Caki2 (cell line): ENCODE data around the gene MED19. TPM values are rescaled to one million over a fixed set of nuclear protein-coding genes. Genes with fewer than 3 reads are reported as not detected.

Experiments used
- DNase-seq: peaks from one replicate; pipeline ENCODE4 v3.0.0-alpha.2; 2015; ENCODE audit warnings: low read depth
- in situ Hi-C: cut with HindIII; loops from 2 replicates; pipeline ENCODE4 v1.10.0; 2016; ENCODE audit warnings: low sequenced_read_pairs, low pct_unique_long_range_greater_than_20kb, mixed read lengths
- total RNA-seq: library from RNA; depleted of rRNA; stranded (reverse); fragments of >200 nt; shearing (Covaris generic); gene quantifications from 2 replicates; pipeline ENCODE4 v1.2.3, GENCODE V29; 2014; ENCODE audit warnings: low replicate concordance; rRNA removed

Gene MED19
- total RNA-seq, 1 experiment from 2014 or later: 32.0 TPM

DNA sequence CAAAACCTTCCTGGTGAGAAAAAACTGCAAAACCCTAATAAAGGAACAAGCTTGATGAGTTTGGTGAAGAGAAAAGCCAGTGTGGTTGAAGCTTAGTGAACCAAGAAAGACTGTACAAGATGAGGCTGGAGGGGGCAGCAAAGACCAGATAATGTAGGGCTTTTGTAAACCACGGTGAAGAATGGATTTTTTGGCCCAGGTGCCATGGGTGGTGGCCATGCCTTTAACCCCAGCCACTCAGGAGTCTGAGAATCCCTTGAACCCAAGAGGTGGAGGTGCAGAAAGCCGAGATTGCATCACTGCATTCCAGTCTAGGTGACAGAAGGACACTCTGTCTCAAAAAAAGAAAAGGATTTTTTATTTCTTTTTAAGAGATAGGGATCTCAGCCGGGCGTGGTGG lies 49.1 kb downstream of the MED19 start:
- in situ Hi-C loops: no loop called here
- DNase-seq: no peak

- in situ Hi-C loops: no loop called here
Measured at GRCh38 chr11:57659669-57660068, 52.3 kb downstream of the MED19 start.

GRCh38 chr11:57658023-57658361 lies 54.0 kb downstream of the MED19 start:
- DNase-seq: no peak
- in situ Hi-C loops: no loop called here

More at GRCh38 chr11:57659669-57660068, 52.3 kb downstream of the MED19 start:
- DNase-seq: no peak

- in situ Hi-C loops: no loop called here
- DNase-seq: peak; percentile 97
Measured at GRCh38 chr11:57657194-57658022, 54.6 kb downstream of the MED19 start, which contains the start of gene CLP1. CLP1 (plus strand) TSS chr11:57657762; CDS start chr11:57659477, 1,715 bp downstream.

DNA sequence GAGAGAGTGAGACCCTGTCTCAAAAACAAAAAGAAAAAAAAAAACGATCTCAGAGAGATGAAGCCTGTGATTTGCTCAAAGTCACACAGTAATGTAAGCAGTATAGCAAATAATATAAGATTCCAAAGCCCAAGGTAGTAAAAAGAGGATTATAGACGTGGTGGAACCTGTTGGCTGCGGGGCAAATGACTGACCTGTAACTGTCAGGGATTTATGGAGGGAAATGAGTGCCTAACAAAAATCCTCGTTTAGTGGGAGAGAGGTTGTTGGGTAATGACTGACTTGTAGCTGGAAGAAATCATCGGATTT lies 55.2 kb downstream of the MED19 start:
- DNase-seq: no peak
- in situ Hi-C loops: no loop called here

Other genes with a start within 250 kb of the MED19 start
- not detected in 2 replicates for gene SLC43A1, start 196.5 kb downstream of the MED19 start, total RNA-seq
- gene TIMM10, start 181.5 kb downstream of the MED19 start, total RNA-seq: 27.5 and 40.9 TPM in 2 replicates
- gene SMTNL1, start 174.6 kb downstream of the MED19 start, total RNA-seq: not detected in 2 replicates
- 30.8 and 46.5 TPM in 2 replicates for gene UBE2L6, start 144.5 kb downstream of the MED19 start, total RNA-seq
- not detected in 2 replicates for gene SERPING1, start 114.5 kb downstream of the MED19 start, total RNA-seq
- gene YPEL4, start 62.3 kb downstream of the MED19 start, total RNA-seq: 0.14 TPM in 1 of 2 replicates, not detected in the other
- gene CLP1, start 54.5 kb downstream of the MED19 start, total RNA-seq: 12.6 and 13.2 TPM in 2 replicates
- gene ZDHHC5, start 44.1 kb downstream of the MED19 start, total RNA-seq: 36.9 and 50.6 TPM in 2 replicates
- 82.1 and 92.7 TPM in 2 replicates for gene TMX2, start 378 bp upstream of the MED19 start, total RNA-seq
- 263 and 290 TPM in 2 replicates for gene SELENOH, start 29.3 kb upstream of the MED19 start, total RNA-seq
- not detected in 2 replicates for gene BTBD18, start 39.6 kb upstream of the MED19 start, total RNA-seq
- gene CTNND1, start 49.6 kb upstream of the MED19 start, total RNA-seq: 22.3 and 44.3 TPM in 2 replicates